Measurements from ENCODE around the gene RAB23.

RAB23 gene

DNA sequence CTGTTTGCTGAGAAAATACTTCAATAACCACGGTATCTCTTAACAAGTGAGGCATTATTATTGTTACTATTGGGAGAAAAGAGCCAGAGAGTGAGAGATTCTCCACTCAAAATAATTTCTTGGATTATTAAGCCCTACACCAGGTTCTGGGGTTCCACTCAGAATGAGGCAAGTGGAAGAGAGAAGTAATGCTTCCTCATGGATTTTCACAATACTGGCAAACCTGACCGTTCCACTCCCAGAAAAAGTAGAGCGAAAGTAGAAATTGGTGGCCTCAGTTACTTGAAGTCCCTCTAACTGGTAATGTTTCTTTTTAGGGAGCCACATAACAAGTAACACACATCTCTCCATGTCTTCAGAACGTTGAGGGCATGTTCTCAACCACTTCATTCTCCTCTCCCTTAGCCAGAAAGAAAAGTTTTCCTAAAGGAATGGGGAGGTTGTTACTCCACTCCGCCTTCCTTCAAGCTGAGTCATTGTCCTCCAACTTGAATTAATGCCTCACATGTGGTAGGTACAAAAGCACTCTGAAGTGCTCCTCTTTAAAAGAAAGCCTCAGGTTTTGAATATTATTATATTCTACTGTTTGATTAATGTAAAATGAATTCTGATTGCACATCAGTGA is 48.1 kb downstream of the RAB23 start:
- TF ChIP-seq, protein P1, sequence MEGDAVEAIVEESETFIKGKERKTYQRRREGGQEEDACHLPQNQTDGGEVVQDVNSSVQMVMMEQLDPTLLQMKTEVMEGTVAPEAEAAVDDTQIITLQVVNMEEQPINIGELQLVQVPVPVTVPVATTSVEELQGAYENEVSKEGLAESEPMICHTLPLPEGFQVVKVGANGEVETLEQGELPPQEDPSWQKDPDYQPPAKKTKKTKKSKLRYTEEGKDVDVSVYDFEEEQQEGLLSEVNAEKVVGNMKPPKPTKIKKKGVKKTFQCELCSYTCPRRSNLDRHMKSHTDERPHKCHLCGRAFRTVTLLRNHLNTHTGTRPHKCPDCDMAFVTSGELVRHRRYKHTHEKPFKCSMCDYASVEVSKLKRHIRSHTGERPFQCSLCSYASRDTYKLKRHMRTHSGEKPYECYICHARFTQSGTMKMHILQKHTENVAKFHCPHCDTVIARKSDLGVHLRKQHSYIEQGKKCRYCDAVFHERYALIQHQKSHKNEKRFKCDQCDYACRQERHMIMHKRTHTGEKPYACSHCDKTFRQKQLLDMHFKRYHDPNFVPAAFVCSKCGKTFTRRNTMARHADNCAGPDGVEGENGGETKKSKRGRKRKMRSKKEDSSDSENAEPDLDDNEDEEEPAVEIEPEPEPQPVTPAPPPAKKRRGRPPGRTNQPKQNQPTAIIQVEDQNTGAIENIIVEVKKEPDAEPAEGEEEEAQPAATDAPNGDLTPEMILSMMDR (IDR thresholded peaks at IDR 0.05): no peak

DNA sequence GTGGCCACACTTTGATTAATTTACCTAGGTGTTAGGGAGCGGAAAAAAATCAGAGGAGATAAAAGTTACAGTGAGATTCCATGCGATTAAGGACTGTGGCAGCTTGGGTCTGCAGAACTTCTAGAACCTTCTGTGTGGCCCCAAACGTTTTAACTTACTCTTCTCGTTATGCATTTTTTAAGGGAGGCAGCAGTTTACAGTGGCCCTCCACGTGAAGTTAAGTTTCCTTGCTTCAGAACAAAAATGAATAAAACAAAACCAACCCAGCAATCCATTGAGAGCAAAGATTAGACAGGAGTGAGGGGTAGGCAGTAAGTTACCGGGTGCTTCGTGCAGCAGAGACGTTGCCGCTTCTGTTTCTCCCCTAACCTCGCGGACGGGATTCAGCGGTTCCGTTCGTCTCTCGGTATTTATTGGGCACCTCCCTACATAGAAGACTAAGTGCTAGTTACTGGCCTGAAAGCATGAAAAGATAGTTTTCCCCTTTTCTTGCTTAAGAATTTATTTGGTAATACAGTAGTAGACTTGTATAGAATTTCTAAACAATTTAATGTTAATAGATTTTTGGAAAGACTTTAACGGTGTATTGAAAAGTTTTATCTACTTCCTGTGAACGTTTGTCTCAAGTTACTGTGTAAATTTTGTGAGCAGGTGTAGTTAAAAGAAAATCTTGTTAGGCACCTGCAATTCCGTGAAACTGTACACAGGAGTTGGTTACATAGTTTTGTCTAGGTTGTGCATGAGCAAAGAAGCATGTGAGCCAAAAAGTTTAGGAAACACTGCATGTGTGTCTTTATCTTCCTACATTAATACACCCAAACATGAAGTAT is 48.8 kb downstream of the RAB23 start:
- TF ChIP-seq, protein P1 (IDR thresholded peaks at IDR 0.05): no peak

DNA sequence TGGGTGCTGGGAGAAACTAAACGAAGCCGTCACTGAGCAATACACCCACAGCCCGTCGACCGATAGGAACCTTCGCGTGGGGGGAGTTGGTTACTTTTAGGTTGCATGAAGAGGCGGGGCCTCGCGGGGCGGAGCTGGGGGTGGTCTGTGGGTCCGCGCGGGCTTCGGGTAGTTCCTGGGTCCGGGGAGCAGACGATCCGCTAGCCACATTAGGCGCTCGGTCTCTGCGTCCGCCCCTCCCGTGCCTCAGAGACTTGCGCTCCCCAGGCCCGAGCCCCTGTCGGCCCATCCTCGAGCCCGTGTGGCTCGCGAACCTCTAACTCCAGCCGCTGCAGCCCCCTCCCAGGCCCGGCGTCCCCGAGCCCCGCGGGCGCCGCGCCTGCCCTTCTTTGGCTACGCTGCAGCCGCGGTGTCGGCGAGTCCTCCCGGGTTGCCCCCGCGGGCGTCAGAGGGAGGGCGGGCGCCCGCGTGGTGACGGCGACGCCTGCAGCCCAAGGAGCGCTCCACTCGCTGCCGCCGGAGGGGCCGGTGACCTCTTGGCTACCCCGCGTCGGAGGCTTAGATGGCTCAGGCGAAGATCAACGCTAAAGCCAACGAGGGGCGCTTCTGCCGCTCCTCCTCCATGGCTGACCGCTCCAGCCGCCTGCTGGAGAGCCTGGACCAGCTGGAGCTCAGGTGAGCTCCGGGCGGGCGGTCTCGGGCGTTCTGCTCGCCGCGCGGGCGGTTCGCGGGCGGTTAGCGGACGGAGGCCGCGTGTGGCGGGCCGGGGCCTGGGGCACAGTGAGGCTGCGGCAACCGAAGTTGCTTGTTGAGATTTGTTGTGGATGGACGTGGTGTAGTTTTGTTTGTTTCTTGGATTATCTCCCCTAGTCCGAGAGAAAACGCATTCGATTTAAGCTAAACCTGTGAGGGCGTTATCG is 49.7 kb downstream of the RAB23 start, which contains the start of gene BAG2:
TSS of gene BAG2 (plus strand) at position 191 of the 920 bp plus-strand sequence. CDS start at position 563, 372 bp downstream.
- TF ChIP-seq, protein P1 (IDR thresholded peaks at IDR 0.05): no peak

GRCh38 chr6:57165080-57165479 is 57.0 kb downstream of the RAB23 start:
- TF ChIP-seq, protein P1 (IDR thresholded peaks at IDR 0.05): no peak

- TF ChIP-seq, protein P1 (IDR thresholded peaks at IDR 0.05): no peak
These were observed 58.2 kb downstream of the RAB23 start for GRCh38 chr6:57163956-57164355.

DNA sequence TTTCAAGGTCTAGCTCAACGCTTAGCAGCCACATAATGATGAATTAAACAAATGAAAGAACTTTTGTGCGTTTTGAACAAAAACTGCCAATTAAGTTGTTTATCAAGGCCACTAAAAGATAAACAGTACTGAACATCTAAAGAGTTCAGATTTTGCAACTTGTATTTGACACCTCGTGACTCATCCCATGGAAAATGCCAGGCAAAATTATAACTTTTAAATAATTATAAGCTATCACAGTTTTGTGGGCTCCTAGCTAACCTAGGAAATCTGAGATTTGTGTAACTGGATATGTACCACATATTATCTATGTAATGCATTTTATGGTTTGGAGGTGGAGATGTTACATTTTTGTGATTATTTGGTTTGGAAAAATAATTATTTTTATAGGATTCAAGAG is 59.6 kb downstream of the RAB23 start:
- TF ChIP-seq, protein P1 (IDR thresholded peaks at IDR 0.05): no peak

GRCh38 chr6:57162028-57162427 is 60.1 kb downstream of the RAB23 start:
- TF ChIP-seq, protein P1 (IDR thresholded peaks at IDR 0.05): no peak
